ENCODE measurements around the gene ADH4.

The ADH4 gene

DNA sequence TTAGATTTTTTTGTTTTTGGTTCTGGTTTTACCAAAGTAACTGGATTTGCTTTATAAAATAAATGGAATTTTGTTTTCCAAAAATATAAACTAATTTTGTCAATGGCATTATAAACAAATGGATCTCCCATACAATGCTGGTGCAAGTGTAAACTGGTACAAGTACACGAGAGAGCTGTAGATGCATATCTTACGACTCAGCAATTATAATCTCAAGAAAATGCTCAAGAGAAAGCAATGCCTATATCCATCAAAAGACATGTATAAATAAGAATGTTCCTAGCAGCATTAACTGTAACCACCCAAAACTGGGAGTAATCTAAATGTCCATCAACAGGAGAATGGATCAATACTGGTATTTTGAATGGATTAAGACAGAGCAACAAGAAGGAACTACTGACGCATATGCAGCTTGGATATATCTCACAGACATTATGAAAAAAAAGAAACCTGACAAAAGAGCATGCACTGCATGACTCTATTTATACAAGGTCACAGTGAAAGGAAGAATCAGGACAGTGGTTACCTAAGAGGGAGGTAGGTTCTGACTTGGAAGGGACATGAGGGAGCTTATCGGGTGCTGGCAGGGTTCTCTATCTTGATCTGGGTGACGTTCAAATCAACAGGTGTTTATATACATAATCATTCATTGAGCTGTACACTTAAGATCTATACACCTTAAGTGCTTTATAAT, 65.0 kb downstream of the ADH4 start:
- no peak for DNase-seq

DNA sequence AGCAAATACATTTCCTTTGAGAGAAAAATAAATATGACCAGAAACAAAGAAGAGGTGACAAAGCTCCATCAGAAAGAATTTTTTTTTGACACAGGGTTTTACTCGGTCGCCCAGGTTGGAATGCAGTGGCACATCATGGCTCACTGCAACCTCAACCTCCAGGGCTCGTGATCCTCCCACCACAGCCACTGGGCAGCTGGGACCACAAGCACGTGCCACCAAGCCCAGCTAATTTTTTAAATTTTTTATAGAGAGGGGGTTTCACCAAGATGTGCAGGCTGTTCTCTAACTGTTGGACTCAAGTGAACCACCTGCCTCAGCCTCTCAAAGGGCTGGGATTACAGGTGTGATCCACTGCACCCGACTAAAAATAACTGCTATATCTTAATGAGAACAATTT, 65.8 kb downstream of the ADH4 start:
- no peak for DNase-seq

DNA sequence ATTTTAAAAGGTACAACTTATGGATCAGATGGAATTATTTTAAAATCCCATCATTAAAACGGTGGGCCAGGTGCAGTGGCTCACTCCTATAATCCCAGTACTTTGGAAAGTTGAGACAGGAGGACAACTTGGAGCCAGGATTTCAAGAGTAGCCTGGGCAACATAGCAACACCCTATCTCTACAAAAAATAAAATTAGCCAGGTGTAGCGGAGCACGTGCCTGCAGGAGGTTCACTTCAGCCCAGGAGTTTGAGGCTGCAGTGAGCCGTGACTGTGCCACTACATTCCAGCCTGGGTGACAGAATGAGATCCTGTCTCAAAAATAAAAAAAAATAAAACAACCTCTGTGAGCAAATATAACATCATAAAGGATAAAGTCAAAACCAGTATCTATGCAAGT, 66.9 kb downstream of the ADH4 start:
- DNase-seq = no peak

DNA sequence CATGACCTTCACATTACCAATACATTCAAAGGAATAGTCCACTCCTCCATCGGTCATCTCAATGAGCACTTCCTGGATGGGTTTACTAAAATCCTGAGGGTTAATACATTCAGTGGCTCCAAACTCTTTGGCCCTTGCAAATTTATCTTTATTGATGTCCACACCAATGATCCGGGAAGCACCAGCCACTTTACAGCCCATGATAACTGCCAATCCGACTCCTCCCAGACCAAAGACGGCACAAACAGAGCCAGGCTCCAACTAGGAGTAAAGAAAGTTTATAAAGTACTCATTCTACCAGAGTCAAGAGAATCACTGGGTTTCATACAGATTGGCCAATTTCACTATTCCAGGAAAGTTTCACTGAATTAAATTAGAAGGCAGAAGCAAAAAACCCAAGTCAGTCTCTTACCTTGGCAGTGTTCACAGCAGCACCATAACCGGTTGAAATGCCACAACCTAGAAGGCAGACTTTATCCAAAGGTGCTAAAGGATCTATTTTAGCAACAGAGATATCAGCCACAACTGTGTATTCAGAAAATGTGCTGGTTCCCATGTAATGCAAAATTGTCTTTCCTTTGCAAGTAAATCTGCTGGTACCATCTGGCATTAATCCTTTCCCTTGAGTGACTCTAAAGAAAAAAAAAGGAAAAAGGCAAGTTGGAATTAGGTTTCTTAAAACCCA, 67.7 kb downstream of the ADH4 start:
- no peak for DNase-seq

DNA sequence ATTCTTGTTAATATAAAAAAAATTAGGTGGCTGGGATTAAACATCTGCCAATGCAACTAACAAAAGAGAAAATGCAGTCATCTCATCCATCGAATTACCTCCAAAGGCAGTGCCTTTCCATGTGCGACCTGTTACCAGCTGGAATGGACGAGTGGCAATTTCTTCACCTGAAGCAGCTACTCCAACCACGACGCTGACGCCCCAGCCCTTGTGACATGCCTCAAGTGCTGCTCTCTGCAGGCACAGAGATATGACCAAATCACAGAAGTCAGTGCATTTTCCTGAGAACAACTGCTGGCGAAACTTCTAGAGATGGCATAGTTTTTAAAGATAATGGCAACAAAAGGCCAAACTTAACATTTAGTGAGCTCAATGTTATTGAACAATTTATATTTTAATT, 69.3 kb downstream of the ADH4 start:
- no peak for DNase-seq

Measured in NCI-H1105 (cell line).